GM10248 (cell line): ENCODE results near the gene GPAM.
A peak's percentile ranks its signal among the peaks of the same experiment; 100 is the strongest.

ENCODE experiments used
- CTCF ChIA-PET: fragments of 300-600 bp; sonication (Branson Sonifier 250); formaldehyde crosslinking; extraction: SDS; loops from one replicate; lab custom pipeline; 2021; ENCODE audit warnings: antibody characterized with exemption; lab: Yijun Ruan, JAX
- POLR2A ChIA-PET: fragments of 350-650 bp; sonication (Branson Sonifier 250); formaldehyde crosslinking; extraction: SDS; loops from one replicate; lab custom pipeline; 2020; ENCODE audit warnings: antibody characterized with exemption; lab: Yijun Ruan, JAX
- DNase-seq: peaks from one replicate; pipeline ENCODE4 v3.0.0; 2012; ENCODE audit errors: extremely low spot score
- CTCF ChIP-seq: IDR thresholded peaks from 2 replicates; pipeline ENCODE4 v1.5.1; 2012; ENCODE audit warnings: mild to moderate bottlenecking, low read depth; ENCODE audit errors: extremely low read depth, missing control alignments, control extremely low read depth

GPAM gene

GRCh38 chr10:112145263-112145662, 38.3 kb downstream of the GPAM start:
- ChIA-PET POLR2A (no interaction called here), CTCF (interaction anchor here (1.1 to 10.4 kb wide), 3 partner anchors 10 to 327 kb away, joined by 4 to 191 read pairs (median 5); no protein-coding TSS in a partner anchor)
- no peak for DNase-seq
- no peak for TF ChIP-seq CTCF

- POLR2A ChIA-PET: no interaction called here
- CTCF ChIA-PET: interaction anchor here (9.0 to 10.4 kb wide), 2 partner anchors 11 to 168 kb away, joined by 113 to 191 read pairs; no protein-coding TSS in a partner anchor
- TF ChIP-seq CTCF: no peak
- DNase-seq: no peak
Observed at GRCh38 chr10:112143420-112143819, 40.1 kb downstream of the GPAM start.

GRCh38 chr10:112141292-112141691, 42.3 kb downstream of the GPAM start:
- TF ChIP-seq CTCF: no peak
- DNase-seq: no peak
- CTCF ChIA-PET: interaction anchor here (0.7 to 10.4 kb wide), 10 partner anchors 14 to 1533 kb away, joined by 3 to 250 read pairs (median 5); no protein-coding TSS in a partner anchor
- POLR2A ChIA-PET: no interaction called here

DNA sequence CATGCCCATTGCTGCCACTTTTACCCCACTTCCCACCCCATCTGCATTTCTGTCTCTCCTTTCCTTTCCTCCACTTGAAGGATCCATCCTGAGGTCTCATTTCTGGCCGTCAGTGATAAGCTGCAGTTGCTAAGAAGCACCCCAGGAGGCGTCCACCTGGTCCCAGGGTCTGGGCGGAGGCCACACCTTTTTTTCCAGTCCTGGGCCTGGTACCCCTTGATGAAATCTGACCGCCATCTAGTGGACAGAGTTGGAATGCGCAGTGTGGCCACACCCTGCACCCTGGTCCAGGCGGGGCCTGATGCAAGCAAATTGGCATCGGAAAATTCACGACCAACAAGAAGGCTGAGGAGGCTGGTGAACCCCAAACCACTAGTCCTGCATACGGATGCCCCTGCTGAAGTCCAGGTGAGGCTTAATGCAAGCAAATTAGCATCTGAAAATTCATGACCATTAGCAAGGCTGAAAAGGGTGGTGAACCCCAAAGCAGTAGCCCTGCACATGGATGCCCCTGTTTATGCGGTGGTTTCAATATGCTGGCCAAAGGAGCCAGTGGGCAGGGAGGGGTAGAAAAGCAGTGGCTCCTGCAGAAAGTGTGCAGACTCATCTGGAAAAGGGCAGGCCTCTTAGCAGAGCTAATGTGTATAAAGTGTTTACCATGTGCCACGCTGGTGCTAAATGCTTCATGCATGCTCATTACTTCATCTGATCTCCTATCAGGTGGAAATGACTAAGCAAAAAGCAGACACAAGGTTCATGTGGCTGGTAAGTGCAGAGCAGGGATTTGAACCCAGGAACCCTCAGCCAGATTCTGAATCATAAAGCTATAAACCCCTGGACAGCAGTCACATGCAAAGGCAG, 43.2 kb downstream of the GPAM start:
- peak; percentile 96 for TF ChIP-seq CTCF
- DNase-seq: peak; percentile 80
- CTCF ChIA-PET: interaction anchor here (0.7 to 10.4 kb wide), 14 partner anchors 15 to 1532 kb away, joined by 3 to 250 read pairs (median 5); partner anchors contain the start of gene GPAM
- POLR2A ChIA-PET: no interaction called here

GRCh38 chr10:112139176-112139575, 44.4 kb downstream of the GPAM start:
- ChIA-PET POLR2A (no interaction called here), CTCF (interaction anchor here (1.0 to 10.4 kb wide), 11 partner anchors 16 to 540 kb away, joined by 3 to 250 read pairs (median 14); no protein-coding TSS in a partner anchor)
- no peak for TF ChIP-seq CTCF
- DNase-seq: no peak

DNA sequence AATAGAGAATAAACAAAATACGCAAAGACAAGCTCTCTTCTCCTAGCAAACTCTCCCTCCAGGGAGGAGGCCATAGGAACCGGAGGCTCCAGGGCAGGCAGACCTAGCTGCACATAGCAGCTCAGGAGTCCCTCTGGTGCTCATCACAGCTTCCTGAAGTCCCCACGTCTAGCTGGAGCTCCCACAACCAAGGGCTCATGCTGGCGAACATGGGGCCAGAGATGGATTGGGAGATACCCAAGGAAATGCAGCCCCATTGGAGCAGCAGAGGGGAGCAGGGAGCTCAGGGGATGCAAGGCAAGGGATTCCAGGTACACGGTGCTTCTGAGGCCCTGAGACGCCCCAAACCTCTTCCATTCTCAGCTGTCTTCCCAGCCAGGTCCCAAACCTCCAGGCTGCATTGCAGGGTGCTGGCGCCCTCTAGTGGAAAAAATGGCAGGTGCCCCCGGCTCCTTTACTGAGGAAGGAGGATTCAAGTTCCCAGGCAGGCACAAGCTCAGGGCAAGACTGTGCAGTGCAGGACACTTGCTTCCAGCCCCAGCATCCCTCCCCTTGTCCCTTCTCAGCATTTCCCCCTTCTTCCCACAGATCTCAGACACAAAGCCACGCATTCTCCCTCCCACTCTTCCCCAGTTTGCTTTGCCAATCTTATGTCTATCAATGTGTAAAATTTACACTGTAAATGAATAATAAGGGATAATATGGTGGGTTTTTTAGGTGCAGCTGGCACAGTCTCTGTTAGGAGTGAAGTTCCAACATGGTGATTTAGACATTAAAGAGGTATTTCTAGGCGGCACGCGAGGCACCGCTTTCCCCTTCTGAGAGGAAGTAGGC, 46.2 kb downstream of the GPAM start:
- DNase-seq: peak; percentile 82
- peak; percentile 90 for TF ChIP-seq CTCF
- ChIA-PET CTCF (interaction anchor here (0.6 to 10.4 kb wide), 56 partner anchors 16 to 1838 kb away, joined by 3 to 250 read pairs (median 4); partner anchors contain the start of gene TECTB), POLR2A (no interaction called here)
